ENCODE results near the gene SIRPD. TPM values are rescaled to one million over a fixed set of nuclear protein-coding genes. Genes with fewer than 3 reads are reported as not detected.

Gene SIRPD
- total and polyA plus RNA-seq, 2 donors (not counting 1 experiment from before 2014, with no cell fraction given), result not detected

GRCh38 chr20:1565461-1565860 lies 8.0 kb upstream of the SIRPD start:
- H3K79me2 ChIP-seq (ENCODE audit: control insufficient read depth, insufficient read depth, low read length), result no peaks in the 10 kb centered on the region
- H3K27me3 ChIP-seq (replicated peaks in 1 of 4; ENCODE audit: control extremely low read depth in 1 of 4, control insufficient read depth in 3 of 4, insufficient read depth in 4 of 4, low read length in 3 of 4), result no peaks in the 10 kb centered on the region
- H3K36me3 ChIP-seq (replicated peaks in 1 of 2; ENCODE audit: control extremely low read depth in 1 of 2, control insufficient read depth in 1 of 2, extremely low read depth in 1 of 2, insufficient read depth in 2 of 2, low read length in 1 of 2), result no peaks in the 10 kb centered on the region
- Mint-ChIP-seq H3K9me3 (ENCODE audit: insufficient read depth) (no peaks in the 10 kb centered on the region), H3K4me1 (peaks cover 5% of the 10 kb centered on the region), H3K27ac (no peak overlapping the region), H3K27me3 (peaks cover 35% of the 10 kb centered on the region), H3K4me3 (no peak overlapping the region)
- H2AFZ ChIP-seq (ENCODE audit: insufficient read depth, low read depth, low read length, poor library complexity, severe bottlenecking), result no peak overlapping the region
- H3K9ac ChIP-seq (ENCODE audit: low read length), result no peak overlapping the region
- no peak overlapping the region for H3K4me2 ChIP-seq (replicated peaks; ENCODE audit: low read depth, low read length, poor library complexity, severe bottlenecking)
- H4K20me1 ChIP-seq (ENCODE audit: control insufficient read depth, insufficient read depth, low read length, poor library complexity, severe bottlenecking), result no peaks in the 10 kb centered on the region
- DNase-seq, result no peak
- no peaks in the 10 kb centered on the region for H3K4me1 ChIP-seq (ENCODE audit: control insufficient read depth in 2 of 2, insufficient read depth in 2 of 2, low read length in 2 of 2)
- CTCF ChIA-PET, result no interaction called here
- no peak overlapping the region for H3K4me3 ChIP-seq (ENCODE audit: control extremely low read depth in 1 of 5, extremely low read depth in 1 of 5, insufficient read depth in 1 of 5, low read depth in 2 of 5, low read length in 4 of 5)
- TF ChIP-seq EZH2 (IDR thresholded peaks at IDR 0.05; ENCODE audit: borderline replicate concordance, insufficient read depth, low read depth, low read length, poor library complexity, severe bottlenecking) (no peak), CTCF (IDR thresholded peaks at IDR 0.05) (no peak)
- intact Hi-C loops (cut with micrococcal nuclease), result no loop called here
- ATAC-seq (ENCODE audit: low read depth), result no peak
- H3K27ac ChIP-seq (ENCODE audit: low read length in 2 of 2), result no peak overlapping the region
- no peaks in the 10 kb centered on the region for H3K9me3 ChIP-seq (ENCODE audit: control extremely low read depth in 1 of 3, control insufficient read depth in 2 of 3, insufficient read depth in 1 of 3, low read length in 2 of 3)
- POLR2A ChIA-PET, result no interaction called here
- WGBS (ENCODE audit: insufficient coverage), result 83% methylated on average over 2 of the region's 2 CpGs

GRCh38 chr20:1563598-1563997 lies 6.1 kb upstream of the SIRPD start:
- no peaks in the 10 kb centered on the region for H3K4me1 ChIP-seq (ENCODE audit: control insufficient read depth in 2 of 2, insufficient read depth in 2 of 2, low read length in 2 of 2)
- ATAC-seq (ENCODE audit: low read depth) (no peak), DNase-seq (no peak)
- ChIA-PET POLR2A (no interaction called here), CTCF (no interaction called here)
- Mint-ChIP-seq H3K27ac (no peak overlapping the region), H3K9me3 (ENCODE audit: insufficient read depth) (no peaks in the 10 kb centered on the region), H3K4me3 (no peak overlapping the region), H3K4me1 (peaks cover 5% of the 10 kb centered on the region), H3K27me3 (peaks cover 40% of the 10 kb centered on the region)
- H3K4me3 ChIP-seq (ENCODE audit: control extremely low read depth in 1 of 5, extremely low read depth in 1 of 5, insufficient read depth in 1 of 5, low read depth in 2 of 5, low read length in 4 of 5), result no peak overlapping the region
- no peaks in the 10 kb centered on the region for H3K9me3 ChIP-seq (ENCODE audit: control extremely low read depth in 1 of 3, control insufficient read depth in 2 of 3, insufficient read depth in 1 of 3, low read length in 2 of 3)
- no peaks in the 10 kb centered on the region for H4K20me1 ChIP-seq (ENCODE audit: control insufficient read depth, insufficient read depth, low read length, poor library complexity, severe bottlenecking)
- H2AFZ ChIP-seq (ENCODE audit: insufficient read depth, low read depth, low read length, poor library complexity, severe bottlenecking), result no peak overlapping the region
- H3K79me2 ChIP-seq (ENCODE audit: control insufficient read depth, insufficient read depth, low read length), result no peaks in the 10 kb centered on the region
- no peak overlapping the region for H3K9ac ChIP-seq (ENCODE audit: low read length)
- H3K36me3 ChIP-seq (replicated peaks in 1 of 2; ENCODE audit: control extremely low read depth in 1 of 2, control insufficient read depth in 1 of 2, extremely low read depth in 1 of 2, insufficient read depth in 2 of 2, low read length in 1 of 2), result no peaks in the 10 kb centered on the region
- no peak overlapping the region for H3K27ac ChIP-seq (ENCODE audit: low read length in 2 of 2)
- no peaks in the 10 kb centered on the region for H3K27me3 ChIP-seq (replicated peaks in 1 of 4; ENCODE audit: control extremely low read depth in 1 of 4, control insufficient read depth in 3 of 4, insufficient read depth in 4 of 4, low read length in 3 of 4)
- WGBS (ENCODE audit: insufficient coverage), result no CpG with 5 or more reads among the region's 2 CpGs
- intact Hi-C loops (cut with micrococcal nuclease), result no loop called here
- no peak overlapping the region for H3K4me2 ChIP-seq (replicated peaks; ENCODE audit: low read depth, low read length, poor library complexity, severe bottlenecking)
- TF ChIP-seq CTCF (IDR thresholded peaks at IDR 0.05) (no peak), EZH2 (IDR thresholded peaks at IDR 0.05; ENCODE audit: borderline replicate concordance, insufficient read depth, low read depth, low read length, poor library complexity, severe bottlenecking) (no peak)
